ENCODE results near the gene SPNS2. TPM values are rescaled to one million over a fixed set of nuclear protein-coding genes. Genes with fewer than 3 reads are reported as not detected.
"Not testable (repeated sequence)": the region's sequence is repeated elsewhere in the genome, so short reads cannot be mapped to it uniquely, and the experiment has no call there.

The SPNS2 gene
- total RNA-seq, 1 donor from 2014 or later: 0.56 TPM

- DNase-seq (ENCODE audit: low read depth): no peak
Measured at GRCh38 chr17:4562015-4562969, 63.6 kb downstream of the SPNS2 start.

GRCh38 chr17:4565209-4566141 is 66.8 kb downstream of the SPNS2 start:
- DNase-seq (ENCODE audit: low read depth): peak; percentile 75

GRCh38 chr17:4566785-4567184 is 68.1 kb downstream of the SPNS2 start:
- DNase-seq (ENCODE audit: low read depth): peak; percentile 69

- no peak for DNase-seq (ENCODE audit: low read depth)
Measured at GRCh38 chr17:4569591-4569990, 70.9 kb downstream of the SPNS2 start.

GRCh38 chr17:4572131-4572530 is 73.5 kb downstream of the SPNS2 start:
- DNase-seq (ENCODE audit: low read depth): no peak

- DNase-seq (ENCODE audit: low read depth): no peak
Measured at GRCh38 chr17:4573115-4573514, 74.4 kb downstream of the SPNS2 start.

GRCh38 chr17:4573669-4574068 is 75.0 kb downstream of the SPNS2 start:
- peak; percentile 89 for DNase-seq (ENCODE audit: low read depth)

GRCh38 chr17:4574448-4575045 is 75.9 kb downstream of the SPNS2 start:
- no peak for DNase-seq (ENCODE audit: low read depth)

- no peak for DNase-seq (ENCODE audit: low read depth)
Measured at GRCh38 chr17:4576161-4576558, 77.5 kb downstream of the SPNS2 start.

- DNase-seq (ENCODE audit: low read depth): no peak
Measured at GRCh38 chr17:4576729-4577322, 78.1 kb downstream of the SPNS2 start.

GRCh38 chr17:4577386-4577993 is 78.8 kb downstream of the SPNS2 start:
- no peak for DNase-seq (ENCODE audit: low read depth)

GRCh38 chr17:4578349-4578748 is 79.7 kb downstream of the SPNS2 start:
- not testable (repeated sequence) for DNase-seq (ENCODE audit: low read depth)

GRCh38 chr17:4579678-4580077 is 81.0 kb downstream of the SPNS2 start:
- no peak for DNase-seq (ENCODE audit: low read depth)

- DNase-seq (ENCODE audit: low read depth): no peak
Measured at GRCh38 chr17:4580291-4580690, 81.6 kb downstream of the SPNS2 start.

GRCh38 chr17:4582101-4582501 is 83.4 kb downstream of the SPNS2 start:
- no peak for DNase-seq (ENCODE audit: low read depth)

- no peak for DNase-seq (ENCODE audit: low read depth)
Measured at GRCh38 chr17:4582691-4583090, 84.0 kb downstream of the SPNS2 start.

- DNase-seq (ENCODE audit: low read depth): no peak
Measured at GRCh38 chr17:4583206-4583605, 84.5 kb downstream of the SPNS2 start.

GRCh38 chr17:4583782-4584100 is 85.1 kb downstream of the SPNS2 start:
- peak; percentile 18 for DNase-seq (ENCODE audit: low read depth)

- no peak for DNase-seq (ENCODE audit: low read depth)
Measured at GRCh38 chr17:4584101-4584916, 85.6 kb downstream of the SPNS2 start, which contains the start of gene SMTNL2. TSS of gene SMTNL2 (plus strand) at chr17:4584529. CDS start at chr17:4584606, 77 bp downstream.
